ENCODE measurements around the gene RANBP3L.
"Not testable (repeated sequence)": the region's sequence is repeated elsewhere in the genome, so short reads cannot be mapped to it uniquely, and the experiment has no call there.

RANBP3L gene, protein sequence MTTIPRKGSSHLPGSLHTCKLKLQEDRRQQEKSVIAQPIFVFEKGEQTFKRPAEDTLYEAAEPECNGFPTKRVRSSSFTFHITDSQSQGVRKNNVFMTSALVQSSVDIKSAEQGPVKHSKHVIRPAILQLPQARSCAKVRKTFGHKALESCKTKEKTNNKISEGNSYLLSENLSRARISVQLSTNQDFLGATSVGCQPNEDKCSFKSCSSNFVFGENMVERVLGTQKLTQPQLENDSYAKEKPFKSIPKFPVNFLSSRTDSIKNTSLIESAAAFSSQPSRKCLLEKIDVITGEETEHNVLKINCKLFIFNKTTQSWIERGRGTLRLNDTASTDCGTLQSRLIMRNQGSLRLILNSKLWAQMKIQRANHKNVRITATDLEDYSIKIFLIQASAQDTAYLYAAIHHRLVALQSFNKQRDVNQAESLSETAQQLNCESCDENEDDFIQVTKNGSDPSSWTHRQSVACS

DNA sequence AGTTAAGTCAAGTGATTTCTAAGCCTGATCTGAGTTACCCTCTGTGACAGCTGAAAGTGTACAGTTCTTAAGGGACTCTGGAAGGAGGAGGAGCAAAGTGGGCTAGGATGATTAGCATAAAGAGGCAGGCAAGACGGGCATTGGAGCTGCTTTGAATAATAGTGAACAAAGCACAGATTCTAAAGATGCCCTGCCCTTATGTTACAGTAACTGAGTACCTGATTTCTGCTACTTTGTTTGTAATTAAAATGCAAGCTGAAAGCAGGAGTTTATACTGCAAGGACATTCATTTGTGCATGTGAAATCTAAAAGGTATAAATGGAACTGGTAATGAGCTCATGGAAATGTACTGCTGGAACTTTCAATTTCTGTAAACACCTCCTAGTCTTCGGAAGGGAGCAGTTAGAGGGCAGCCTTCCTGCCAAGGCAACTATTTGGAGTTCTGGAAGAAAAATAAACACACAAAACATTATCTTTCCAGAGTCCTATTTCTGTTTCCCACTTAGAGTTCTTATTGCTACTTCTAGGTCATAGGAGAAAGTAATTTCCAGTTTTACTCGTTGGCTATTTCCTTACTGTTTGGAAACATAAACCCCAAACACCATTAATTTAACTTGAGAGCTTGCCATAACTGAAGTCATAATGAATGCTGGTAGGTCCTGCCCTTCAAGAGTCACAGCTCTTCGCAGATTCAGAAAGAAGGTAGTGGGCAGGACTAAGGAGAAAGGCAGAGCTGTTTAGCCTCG lies at the start of gene RANBP3L:
RANBP3L (minus strand) TSS at position 45 of the 746 bp plus-strand sequence. CDS start 486 bp downstream, outside the sequence.
- ATAC-seq, result peak; percentile 75
- TF ChIP-seq, protein P1, sequence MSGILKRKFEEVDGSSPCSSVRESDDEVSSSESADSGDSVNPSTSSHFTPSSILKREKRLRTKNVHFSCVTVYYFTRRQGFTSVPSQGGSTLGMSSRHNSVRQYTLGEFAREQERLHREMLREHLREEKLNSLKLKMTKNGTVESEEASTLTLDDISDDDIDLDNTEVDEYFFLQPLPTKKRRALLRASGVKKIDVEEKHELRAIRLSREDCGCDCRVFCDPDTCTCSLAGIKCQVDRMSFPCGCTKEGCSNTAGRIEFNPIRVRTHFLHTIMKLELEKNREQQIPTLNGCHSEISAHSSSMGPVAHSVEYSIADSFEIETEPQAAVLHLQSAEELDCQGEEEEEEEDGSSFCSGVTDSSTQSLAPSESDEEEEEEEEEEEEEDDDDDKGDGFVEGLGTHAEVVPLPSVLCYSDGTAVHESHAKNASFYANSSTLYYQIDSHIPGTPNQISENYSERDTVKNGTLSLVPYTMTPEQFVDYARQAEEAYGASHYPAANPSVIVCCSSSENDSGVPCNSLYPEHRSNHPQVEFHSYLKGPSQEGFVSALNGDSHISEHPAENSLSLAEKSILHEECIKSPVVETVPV (CRISPR knock-in tag; IDR thresholded peaks at IDR 0.05), result no peak

DNA sequence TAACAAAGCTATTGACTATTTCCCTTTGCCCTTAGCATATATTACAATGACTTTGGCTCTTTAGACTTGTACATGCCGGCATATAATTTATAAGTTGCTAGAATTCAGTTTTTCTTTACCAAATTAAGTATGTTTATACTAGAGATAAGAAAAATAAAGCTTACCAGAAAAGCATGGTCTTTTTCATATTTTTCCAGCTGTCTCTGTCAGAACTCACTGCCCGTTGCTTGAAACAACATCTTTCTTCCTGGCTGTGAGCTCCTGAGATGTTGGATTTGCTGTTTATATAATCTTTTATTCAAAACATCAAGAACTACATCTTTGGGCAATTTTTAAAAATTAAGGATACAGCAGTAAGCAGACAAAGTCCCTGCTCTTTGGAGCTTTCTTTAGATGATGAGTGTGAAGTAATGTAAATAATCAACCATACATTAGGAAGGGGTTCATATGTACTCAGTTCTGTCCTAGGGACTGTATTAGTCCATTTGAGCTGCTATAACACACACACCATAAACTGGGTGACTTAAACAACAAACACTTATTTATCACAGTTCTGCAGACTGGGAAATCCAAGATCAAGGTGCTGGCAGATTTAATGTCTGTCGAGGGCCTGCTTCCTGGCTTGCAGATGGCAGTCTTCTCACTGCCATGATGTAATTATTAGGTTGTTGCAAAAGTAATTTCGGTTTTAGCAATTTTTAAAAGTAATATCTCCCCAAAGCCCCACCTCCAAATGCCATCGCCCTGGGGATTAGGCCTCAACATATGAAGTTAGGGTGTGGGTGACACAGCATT lies 45.4 kb upstream of the RANBP3L start:
- no peak for ATAC-seq
- TF ChIP-seq ZNF565 (CRISPR knock-in tag; conservative IDR thresholded peaks at IDR 0.05; ENCODE audit: low read depth), result no peak
- no peak for TF ChIP-seq ZC3H10 (CRISPR knock-in tag; IDR thresholded peaks at IDR 0.05)
- no peak for TF ChIP-seq ZFP3 (CRISPR knock-in tag; IDR thresholded peaks at IDR 0.05)
- no peak for TF ChIP-seq RARB (CRISPR knock-in tag; IDR thresholded peaks at IDR 0.05)
- no peak for TF ChIP-seq ESRRG (CRISPR knock-in tag; IDR thresholded peaks at IDR 0.05)
- TF ChIP-seq, protein P2, sequence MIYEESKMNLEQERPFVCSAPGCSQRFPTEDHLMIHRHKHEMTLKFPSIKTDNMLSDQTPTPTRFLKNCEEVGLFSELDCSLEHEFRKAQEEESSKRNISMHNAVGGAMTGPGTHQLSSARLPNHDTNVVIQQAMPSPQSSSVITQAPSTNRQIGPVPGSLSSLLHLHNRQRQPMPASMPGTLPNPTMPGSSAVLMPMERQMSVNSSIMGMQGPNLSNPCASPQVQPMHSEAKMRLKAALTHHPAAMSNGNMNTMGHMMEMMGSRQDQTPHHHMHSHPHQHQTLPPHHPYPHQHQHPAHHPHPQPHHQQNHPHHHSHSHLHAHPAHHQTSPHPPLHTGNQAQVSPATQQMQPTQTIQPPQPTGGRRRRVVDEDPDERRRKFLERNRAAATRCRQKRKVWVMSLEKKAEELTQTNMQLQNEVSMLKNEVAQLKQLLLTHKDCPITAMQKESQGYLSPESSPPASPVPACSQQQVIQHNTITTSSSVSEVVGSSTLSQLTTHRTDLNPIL (CRISPR knock-in tag; IDR thresholded peaks at IDR 0.05; ENCODE audit: low read depth), result no peak
- TF ChIP-seq, protein P3, sequence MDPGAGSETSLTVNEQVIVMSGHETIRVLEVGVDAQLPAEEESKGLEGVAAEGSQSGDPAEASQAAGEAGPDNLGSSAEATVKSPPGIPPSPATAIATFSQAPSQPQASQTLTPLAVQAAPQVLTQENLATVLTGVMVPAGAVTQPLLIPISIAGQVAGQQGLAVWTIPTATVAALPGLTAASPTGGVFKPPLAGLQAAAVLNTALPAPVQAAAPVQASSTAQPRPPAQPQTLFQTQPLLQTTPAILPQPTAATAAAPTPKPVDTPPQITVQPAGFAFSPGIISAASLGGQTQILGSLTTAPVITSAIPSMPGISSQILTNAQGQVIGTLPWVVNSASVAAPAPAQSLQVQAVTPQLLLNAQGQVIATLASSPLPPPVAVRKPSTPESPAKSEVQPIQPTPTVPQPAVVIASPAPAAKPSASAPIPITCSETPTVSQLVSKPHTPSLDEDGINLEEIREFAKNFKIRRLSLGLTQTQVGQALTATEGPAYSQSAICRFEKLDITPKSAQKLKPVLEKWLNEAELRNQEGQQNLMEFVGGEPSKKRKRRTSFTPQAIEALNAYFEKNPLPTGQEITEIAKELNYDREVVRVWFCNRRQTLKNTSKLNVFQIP (CRISPR knock-in tag; IDR thresholded peaks at IDR 0.05; ENCODE audit: borderline replicate concordance, low read depth), result no peak
- no peak for TF ChIP-seq TCF4 (CRISPR knock-in tag; IDR thresholded peaks at IDR 0.05; ENCODE audit: borderline replicate concordance)
- TF ChIP-seq, protein P4, sequence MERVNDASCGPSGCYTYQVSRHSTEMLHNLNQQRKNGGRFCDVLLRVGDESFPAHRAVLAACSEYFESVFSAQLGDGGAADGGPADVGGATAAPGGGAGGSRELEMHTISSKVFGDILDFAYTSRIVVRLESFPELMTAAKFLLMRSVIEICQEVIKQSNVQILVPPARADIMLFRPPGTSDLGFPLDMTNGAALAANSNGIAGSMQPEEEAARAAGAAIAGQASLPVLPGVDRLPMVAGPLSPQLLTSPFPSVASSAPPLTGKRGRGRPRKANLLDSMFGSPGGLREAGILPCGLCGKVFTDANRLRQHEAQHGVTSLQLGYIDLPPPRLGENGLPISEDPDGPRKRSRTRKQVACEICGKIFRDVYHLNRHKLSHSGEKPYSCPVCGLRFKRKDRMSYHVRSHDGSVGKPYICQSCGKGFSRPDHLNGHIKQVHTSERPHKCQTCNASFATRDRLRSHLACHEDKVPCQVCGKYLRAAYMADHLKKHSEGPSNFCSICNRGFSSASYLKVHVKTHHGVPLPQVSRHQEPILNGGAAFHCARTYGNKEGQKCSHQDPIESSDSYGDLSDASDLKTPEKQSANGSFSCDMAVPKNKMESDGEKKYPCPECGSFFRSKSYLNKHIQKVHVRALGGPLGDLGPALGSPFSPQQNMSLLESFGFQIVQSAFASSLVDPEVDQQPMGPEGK (CRISPR knock-in tag; IDR thresholded peaks at IDR 0.05; ENCODE audit: borderline replicate concordance), result no peak

DNA sequence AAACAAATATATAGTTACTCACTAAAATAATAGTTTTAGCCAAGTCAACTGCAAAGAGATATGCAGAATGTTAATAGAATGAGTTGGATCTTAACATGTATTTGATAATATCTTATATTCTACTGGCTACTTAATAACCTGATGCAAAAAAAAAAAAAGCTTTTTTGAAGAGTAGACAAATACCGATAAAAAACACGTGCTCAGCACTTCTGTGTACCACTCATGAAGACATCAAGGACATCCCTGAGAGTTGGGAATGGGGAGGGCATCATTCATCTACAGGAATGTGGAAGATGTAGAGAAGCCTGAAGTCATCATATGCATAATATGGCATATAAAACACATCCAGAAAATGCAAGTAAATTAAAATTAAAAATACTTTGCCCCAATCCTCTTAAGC lies 43.2 kb upstream of the RANBP3L start:
- no peak for ATAC-seq
- TF ChIP-seq, protein P3 (CRISPR knock-in tag; IDR thresholded peaks at IDR 0.05; ENCODE audit: borderline replicate concordance, low read depth), result no peak
- TF ChIP-seq RARB (CRISPR knock-in tag; IDR thresholded peaks at IDR 0.05), result no peak

DNA sequence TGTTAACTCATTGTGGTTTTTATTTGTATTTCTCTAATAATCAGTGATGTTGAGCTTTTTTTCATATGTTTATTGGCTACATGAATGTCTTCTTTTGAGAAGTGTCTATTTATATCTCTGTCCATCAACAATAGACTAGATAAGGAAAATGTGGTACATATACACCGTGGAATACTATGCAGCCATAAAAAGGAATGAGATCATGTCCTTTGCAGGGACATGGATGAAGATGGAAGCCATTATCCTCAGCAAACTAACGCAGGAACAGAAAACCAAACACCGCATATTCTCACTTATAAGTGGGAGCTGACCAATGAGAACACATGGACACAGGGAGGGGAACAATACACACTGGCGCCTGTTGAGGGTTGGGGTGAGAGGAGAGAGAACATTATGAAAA lies 40.0 kb upstream of the RANBP3L start:
- not testable (repeated sequence) for ATAC-seq

DNA sequence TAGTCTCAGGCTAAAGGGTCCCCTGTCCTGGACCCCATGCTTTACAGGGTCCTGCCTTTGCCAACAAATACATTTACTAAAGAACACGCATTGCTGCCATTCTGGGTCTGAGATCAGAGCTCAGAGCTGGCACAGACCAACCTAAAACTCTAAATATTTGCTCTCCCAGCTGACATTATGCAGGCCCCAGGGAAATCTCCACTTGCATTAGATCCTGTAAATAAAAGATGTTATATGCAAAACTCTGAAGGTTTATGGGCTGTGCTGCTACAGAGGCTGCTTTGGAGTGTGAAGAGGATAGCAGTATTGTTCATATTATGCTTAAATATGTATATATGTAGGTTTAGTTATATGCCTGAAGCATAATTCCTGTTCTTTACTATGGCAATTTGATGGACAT lies 35.9 kb upstream of the RANBP3L start:
- TF ChIP-seq SNAI2 (CRISPR knock-in tag; IDR thresholded peaks at IDR 0.05), result no peak
- TF ChIP-seq ESRRG (CRISPR knock-in tag; IDR thresholded peaks at IDR 0.05), result no peak
- TF ChIP-seq TOX (CRISPR knock-in tag; IDR thresholded peaks at IDR 0.05; ENCODE audit: borderline replicate concordance), result no peak
- TF ChIP-seq CSDC2 (CRISPR knock-in tag; IDR thresholded peaks at IDR 0.05), result no peak

More for the DNA sequence above, 35.9 kb upstream of the RANBP3L start:
- no peak for ATAC-seq
